GM18858 (cell line): ENCODE data around the gene LNX1.

Source experiments
- ATAC-seq: cut with Tn5 transposase; IDR thresholded peaks from one replicate; pipeline ENCODE4 v1.9.1; 2021; ENCODE audit not compliant: unreplicated experiment

The LNX1 gene

DNA sequence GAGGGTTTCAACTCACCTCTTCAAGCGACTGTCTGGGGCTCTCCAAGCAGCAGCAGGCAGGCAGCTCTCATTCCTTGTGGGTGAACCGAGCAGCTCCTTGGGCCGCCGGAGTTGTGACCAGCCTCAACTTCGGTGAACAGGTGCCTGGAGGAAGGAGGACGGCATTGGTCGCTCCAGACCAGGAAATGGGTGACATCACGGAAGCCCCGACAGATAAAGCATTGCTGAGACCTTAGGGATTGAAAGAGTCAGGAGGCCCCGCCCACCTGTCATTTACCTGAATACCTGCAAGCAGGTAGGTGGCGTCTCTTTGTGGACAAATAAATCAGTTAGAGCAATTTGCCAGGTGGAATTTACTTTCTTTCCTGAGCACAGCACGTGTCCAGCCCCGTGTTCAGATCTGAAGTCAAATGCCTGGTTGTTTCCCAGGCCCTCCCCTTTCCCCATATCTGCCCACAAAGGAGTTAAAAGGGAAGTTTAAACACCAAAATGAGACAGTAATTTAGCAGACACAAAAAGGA is at the start of gene LNX1:
Gene LNX1, minus strand, starts transcription at position 115 of the 521 bp plus-strand sequence. CDS start 17,484 bp downstream, outside the sequence.
- no peak for ATAC-seq

GRCh38 chr4:53640576-53641453 is 49.5 kb upstream of the LNX1 start:
- ATAC-seq = peak; percentile 78

DNA sequence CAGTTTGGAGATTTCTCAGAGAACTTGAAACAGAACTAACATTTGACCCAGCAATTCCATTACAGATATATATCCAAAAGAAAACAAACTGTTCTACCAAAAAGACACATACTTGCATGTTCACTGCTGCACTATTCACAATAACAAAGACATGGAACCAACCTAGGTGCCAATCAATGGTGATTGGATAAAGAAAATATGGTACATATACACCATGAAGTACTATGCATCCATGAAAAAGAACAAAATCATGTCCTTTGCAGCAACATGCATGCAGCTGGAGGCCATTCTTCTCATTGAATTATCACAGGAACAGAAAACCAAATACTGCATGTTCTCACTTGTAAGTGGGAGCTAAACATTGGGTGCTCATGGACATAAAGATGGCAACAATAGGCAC is 47.6 kb upstream of the LNX1 start:
- ATAC-seq = no peak

DNA sequence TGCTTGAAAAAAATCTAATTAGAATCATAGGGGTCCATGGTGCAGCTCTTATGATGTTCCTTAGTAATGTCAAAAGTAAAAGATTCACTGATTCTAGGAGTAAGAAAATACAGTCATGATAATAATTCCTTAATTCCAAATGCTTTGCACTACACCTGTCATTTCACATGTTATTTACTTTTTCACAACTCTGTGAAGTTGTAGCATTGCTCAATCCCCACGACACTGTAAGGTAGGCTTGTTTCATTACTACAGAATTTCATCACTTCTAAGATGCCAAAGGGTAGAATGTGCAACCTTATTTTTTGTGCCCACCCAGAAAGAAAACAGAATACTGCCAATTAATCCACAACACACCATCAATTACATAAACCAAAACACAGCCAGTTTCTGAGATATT is 46.1 kb upstream of the LNX1 start:
- ATAC-seq = no peak

GRCh38 chr4:53635697-53636483 is 44.6 kb upstream of the LNX1 start:
- no peak for ATAC-seq

DNA sequence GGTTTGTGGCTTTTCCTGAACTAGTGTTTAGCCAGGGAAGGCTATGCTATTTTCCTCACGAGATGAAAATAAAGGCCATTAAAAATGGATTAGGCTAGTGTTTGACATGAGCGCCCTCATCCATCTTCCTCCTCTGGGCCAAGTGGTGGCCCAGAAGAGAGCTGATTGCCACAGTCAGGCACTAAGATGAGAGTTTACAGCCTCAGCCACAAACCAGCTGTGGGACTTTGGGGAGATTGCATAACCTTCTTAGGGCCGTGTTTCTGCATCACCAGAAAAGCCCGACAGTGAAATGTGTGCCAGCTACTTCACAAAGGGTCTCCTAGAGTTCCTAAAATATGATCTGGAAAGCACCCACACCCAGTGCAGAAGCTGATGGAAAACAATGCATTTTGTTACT is 42.3 kb upstream of the LNX1 start:
- no peak for ATAC-seq

GRCh38 chr4:53629296-53629695 is 38.0 kb upstream of the LNX1 start:
- no peak for ATAC-seq

- no peak for ATAC-seq
Measured at GRCh38 chr4:53626491-53626890, 35.2 kb upstream of the LNX1 start.

- ATAC-seq = no peak
Measured at GRCh38 chr4:53625888-53626287, 34.6 kb upstream of the LNX1 start.

GRCh38 chr4:53622739-53623151 is 31.5 kb upstream of the LNX1 start:
- ATAC-seq = no peak

DNA sequence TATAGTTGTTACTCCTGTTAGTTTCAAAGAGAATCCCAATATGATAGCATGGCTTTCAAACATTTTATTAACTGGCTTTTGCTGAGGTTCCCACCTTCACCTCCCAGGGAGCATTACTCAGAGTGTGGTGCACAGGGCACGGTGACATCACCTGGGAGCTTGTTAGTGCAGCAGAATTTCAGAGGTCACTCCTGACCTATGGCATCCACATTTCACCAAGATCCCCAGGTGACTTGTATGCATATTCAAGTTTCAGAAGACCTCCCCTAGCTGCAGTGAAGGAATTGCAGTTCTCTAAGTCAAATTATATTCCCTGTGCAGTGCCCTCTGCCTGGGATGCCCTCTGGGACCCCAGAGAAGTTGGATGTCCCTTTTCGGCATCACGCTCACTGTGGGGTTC is 29.7 kb upstream of the LNX1 start:
- ATAC-seq = no peak

- no peak for ATAC-seq
Measured at GRCh38 chr4:53619431-53619830, 28.1 kb upstream of the LNX1 start.

DNA sequence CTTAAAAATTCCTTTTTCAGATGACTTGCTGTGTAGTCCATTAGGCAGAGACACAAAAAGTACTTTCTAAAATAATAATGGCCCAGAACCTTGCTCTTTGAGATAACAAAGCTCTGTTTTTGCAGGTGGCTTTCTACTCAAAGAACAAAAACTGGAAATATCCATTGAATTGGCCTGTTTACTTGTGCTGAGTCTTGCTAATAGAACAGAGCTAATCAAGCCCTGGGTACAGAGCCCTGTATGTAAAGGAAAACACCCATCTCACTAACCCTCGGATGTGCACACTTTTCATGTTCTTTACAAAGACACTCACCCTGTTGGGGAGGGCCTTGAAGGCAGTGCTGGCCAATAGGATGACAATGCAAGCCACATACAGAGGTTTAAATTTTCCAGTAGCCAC is 27.0 kb upstream of the LNX1 start:
- ATAC-seq = no peak

DNA sequence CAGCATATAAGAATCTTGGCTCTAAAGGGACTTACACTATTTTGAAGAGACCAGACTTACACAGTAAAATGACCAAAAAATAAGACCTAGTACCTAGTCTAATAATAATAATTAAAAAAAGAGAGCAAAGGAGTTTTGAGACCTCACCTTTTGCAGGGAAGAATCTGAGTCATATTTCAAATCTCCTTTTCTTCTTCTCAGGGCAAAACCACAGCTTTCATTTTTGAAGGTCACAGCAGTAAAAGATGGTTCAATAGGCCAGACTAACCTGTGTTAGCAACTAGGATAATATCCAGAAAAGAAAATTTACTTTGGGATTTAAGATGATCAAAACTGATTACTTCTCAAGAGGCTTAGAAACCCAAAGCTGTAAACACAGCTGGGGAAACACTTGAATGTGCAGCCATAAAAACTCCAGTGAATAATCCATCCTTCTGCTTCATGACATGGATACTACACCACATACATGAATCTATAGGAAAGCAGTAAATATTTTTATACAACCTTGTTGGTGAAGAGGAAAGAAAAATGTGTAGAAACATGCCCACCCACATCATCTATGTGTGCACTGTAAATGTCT is 25.9 kb upstream of the LNX1 start:
- no peak for ATAC-seq

GRCh38 chr4:53616219-53616618 is 24.9 kb upstream of the LNX1 start:
- no peak for ATAC-seq

GRCh38 chr4:53614591-53614990 is 23.3 kb upstream of the LNX1 start:
- ATAC-seq = no peak

GRCh38 chr4:53613428-53613827 is 22.1 kb upstream of the LNX1 start:
- no peak for ATAC-seq

DNA sequence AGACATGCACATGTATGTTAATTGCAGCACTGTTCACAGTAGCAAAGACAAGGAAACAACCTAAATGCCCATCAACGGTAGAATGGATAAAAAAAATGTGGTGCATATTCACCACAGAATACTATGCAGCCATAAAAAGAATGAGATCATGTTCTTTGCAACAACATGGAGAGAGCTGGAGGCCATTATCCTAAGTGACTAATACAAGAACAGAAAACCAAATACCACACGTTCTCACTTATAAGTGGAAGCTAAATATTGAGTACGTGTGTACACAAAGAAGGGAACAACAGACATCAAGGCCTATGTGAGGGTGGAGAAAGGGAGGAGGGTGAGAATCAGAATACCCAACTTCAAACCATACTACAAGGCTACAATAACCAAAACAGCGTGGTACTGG is 17.4 kb upstream of the LNX1 start:
- peak; percentile 27 for ATAC-seq

DNA sequence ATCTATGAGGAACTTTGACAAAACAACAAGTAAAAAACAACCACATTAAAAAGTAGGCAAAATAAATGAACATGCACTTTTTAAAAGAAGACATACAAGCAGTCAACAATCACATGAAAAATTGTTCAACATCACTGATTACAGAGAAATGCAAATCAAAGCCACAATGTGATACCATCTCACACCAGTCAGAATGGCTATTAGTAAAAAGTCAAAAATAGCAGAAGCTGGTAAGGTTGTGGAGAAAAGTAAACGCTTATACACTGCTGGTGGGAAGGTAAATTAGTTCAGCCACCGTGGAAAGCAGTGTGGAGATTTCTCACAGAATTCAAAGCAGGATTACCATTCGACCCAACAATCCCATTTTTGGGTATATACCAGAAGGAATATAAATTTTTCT is 17.0 kb upstream of the LNX1 start:
- ATAC-seq = peak; percentile 63

GRCh38 chr4:53605783-53606182 is 14.5 kb upstream of the LNX1 start:
- ATAC-seq = no peak

GRCh38 chr4:53602390-53602789 is 11.1 kb upstream of the LNX1 start:
- ATAC-seq = no peak
